CD4-positive, alpha-beta T cell treated with Interleukin-4 for 4 hours (primary cell): ENCODE measurements around the gene SPATS2.
A peak's percentile ranks its signal among the peaks of the same experiment; 100 is the strongest.

ENCODE experiments used
- DNase-seq: peaks from one replicate; pipeline ENCODE4 v3.0.0-alpha.2; 2020

The SPATS2 gene

GRCh38 chr12:49560695-49561094 lies 193.4 kb downstream of the SPATS2 start:
- DNase-seq = no peak

GRCh38 chr12:49562233-49562632 lies 195.0 kb downstream of the SPATS2 start:
- DNase-seq = no peak

GRCh38 chr12:49562831-49563230 lies 195.6 kb downstream of the SPATS2 start:
- DNase-seq = no peak

- DNase-seq = no peak
These were observed 196.9 kb downstream of the SPATS2 start for GRCh38 chr12:49563951-49564685.

GRCh38 chr12:49564686-49565405 lies 197.6 kb downstream of the SPATS2 start:
- no peak for DNase-seq

GRCh38 chr12:49565406-49566265 lies 198.4 kb downstream of the SPATS2 start:
- DNase-seq = no peak

GRCh38 chr12:49566361-49566760 lies 199.1 kb downstream of the SPATS2 start:
- no peak for DNase-seq

- DNase-seq = no peak
These were observed 200.0 kb downstream of the SPATS2 start for GRCh38 chr12:49567302-49567610.

GRCh38 chr12:49567611-49568441 lies 200.6 kb downstream of the SPATS2 start, which contains the start of gene MCRS1:
Gene MCRS1 (minus strand): TSS chr12:49568142. CDS start chr12:49566731, 1,411 bp downstream.
- DNase-seq = peak; percentile 90

GRCh38 chr12:49568442-49569162 lies 201.3 kb downstream of the SPATS2 start:
- no peak for DNase-seq
